Globus pallidus (tissue), 1 donor: ENCODE measurements around the gene DEGS1.

Experiments used
- DNase-seq: peaks from one replicate; pipeline ENCODE4 v3.0.0-alpha.2; 2015; ENCODE audit warnings: low spot score

DEGS1 gene

GRCh38 chr1:224182866-224183590, at the start of gene DEGS1:
Gene DEGS1, plus strand, starts transcription at chr1:224183240. Its CDS starts 97 bp downstream, at chr1:224183337.
- DNase-seq: peak; percentile 82

GRCh38 chr1:224133741-224134299, 49.2 kb upstream of the DEGS1 start:
- no peak for DNase-seq

- DNase-seq: no peak
Observed at GRCh38 chr1:224137518-224137917, 45.5 kb upstream of the DEGS1 start.

GRCh38 chr1:224138198-224138597, 44.8 kb upstream of the DEGS1 start:
- no peak for DNase-seq

- no peak for DNase-seq
Observed at GRCh38 chr1:224141693-224142092, 41.3 kb upstream of the DEGS1 start.

GRCh38 chr1:224149709-224150108, 33.3 kb upstream of the DEGS1 start:
- DNase-seq: no peak

- DNase-seq: no peak
Observed at GRCh38 chr1:224151117-224151516, 31.9 kb upstream of the DEGS1 start.

- DNase-seq: no peak
Observed at GRCh38 chr1:224157316-224157715, 25.7 kb upstream of the DEGS1 start.

- no peak for DNase-seq
Observed at GRCh38 chr1:224159541-224159940, 23.5 kb upstream of the DEGS1 start.

- DNase-seq: no peak
Observed at GRCh38 chr1:224160171-224160682, 22.8 kb upstream of the DEGS1 start.

- no peak for DNase-seq
Observed at GRCh38 chr1:224162768-224163167, 20.3 kb upstream of the DEGS1 start.

- DNase-seq: no peak
Observed at GRCh38 chr1:224163311-224163710, 19.7 kb upstream of the DEGS1 start.

- DNase-seq: peak; percentile 40
Observed at GRCh38 chr1:224168859-224169380, 14.1 kb upstream of the DEGS1 start.

- DNase-seq: no peak
Observed at GRCh38 chr1:224169718-224170270, 13.2 kb upstream of the DEGS1 start.

- no peak for DNase-seq
Observed at GRCh38 chr1:224170343-224170742, 12.7 kb upstream of the DEGS1 start.

- DNase-seq: no peak
Observed at GRCh38 chr1:224170748-224171478, 12.1 kb upstream of the DEGS1 start.

GRCh38 chr1:224172229-224172628, 10.8 kb upstream of the DEGS1 start:
- DNase-seq: no peak

- no peak for DNase-seq
Observed at GRCh38 chr1:224173523-224173922, 9.5 kb upstream of the DEGS1 start.

- DNase-seq: peak; percentile 11
Observed at GRCh38 chr1:224175617-224176016, 7.4 kb upstream of the DEGS1 start.

- DNase-seq: no peak
Observed at GRCh38 chr1:224177356-224177999, 5.6 kb upstream of the DEGS1 start.

GRCh38 chr1:224178894-224179293, 4.1 kb upstream of the DEGS1 start:
- DNase-seq: no peak
